Measurements from ENCODE around the gene BRINP2.
"Not testable (repeated sequence)": the region's sequence is repeated elsewhere in the genome, so short reads cannot be mapped to it uniquely, and the experiment has no call there.

Gene BRINP2

DNA sequence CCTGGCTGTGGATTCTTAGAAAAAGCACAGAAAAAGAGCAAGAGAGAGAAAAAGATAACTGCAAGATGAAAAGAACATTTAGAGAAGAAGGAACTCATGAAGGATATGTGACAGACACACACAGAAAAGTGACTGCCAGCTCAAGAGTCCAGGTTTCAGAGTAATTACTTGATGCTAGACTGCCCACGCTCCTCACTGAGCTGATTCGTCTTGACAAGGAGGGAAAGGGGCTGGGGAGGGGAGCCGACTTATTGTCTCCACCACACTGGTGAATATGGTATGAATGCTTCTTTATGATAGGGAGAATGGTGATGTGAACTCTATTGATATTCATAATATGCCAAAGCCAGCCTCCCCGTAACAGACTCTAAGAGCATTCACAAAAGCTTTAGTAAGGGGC lies 140.4 kb downstream of the BRINP2 start:
- DNase-seq (ENCODE audit: low spot score): no peak

- DNase-seq (ENCODE audit: low spot score): no peak
These were observed 140.8 kb downstream of the BRINP2 start for GRCh38 chr1:177311586-177311985.

- DNase-seq (ENCODE audit: low spot score): no peak
These were observed 144.5 kb downstream of the BRINP2 start for GRCh38 chr1:177315261-177315660.

DNA sequence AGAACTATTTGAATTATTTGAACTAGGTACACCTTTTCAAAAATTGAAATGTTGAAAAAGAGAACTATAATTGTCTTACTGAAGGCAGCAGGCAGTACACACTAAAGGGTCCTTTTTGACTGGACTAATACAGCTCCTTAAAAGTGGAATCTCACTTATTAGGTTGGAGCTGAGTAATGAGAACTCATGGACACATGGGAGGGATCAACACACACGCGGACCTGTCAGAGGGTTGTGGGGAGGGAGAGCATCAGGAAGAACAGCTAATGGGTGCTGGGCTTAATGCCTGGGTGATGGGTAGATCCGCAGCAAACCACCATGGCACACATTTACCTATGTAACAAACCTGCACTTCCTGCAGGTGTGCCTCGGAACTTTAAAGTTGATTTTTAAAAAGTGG lies 145.0 kb downstream of the BRINP2 start:
- DNase-seq (ENCODE audit: low spot score): no peak

GRCh38 chr1:177321434-177321833 lies 150.7 kb downstream of the BRINP2 start:
- not testable (repeated sequence) for DNase-seq (ENCODE audit: low spot score)

GRCh38 chr1:177328251-177328650 lies 157.5 kb downstream of the BRINP2 start:
- no peak for DNase-seq (ENCODE audit: low spot score)

DNA sequence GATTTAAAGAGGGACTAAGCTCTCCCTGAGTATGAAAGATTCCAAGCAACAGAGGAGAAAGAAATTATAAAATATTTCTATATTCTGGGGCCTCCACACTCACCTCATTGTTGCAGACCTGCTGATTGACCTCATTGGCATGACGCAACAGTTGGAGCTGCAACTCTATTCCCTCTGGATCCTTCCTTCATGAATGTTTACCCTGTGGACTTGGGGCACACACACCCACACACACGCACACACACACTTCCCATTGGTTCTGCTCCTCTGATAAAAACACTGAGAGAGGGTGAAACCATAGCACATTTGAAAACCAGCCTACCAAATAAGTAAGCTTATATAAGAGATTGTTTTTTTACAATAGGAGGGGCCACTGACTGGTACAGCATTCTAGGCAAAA lies 159.1 kb downstream of the BRINP2 start:
- DNase-seq (ENCODE audit: low spot score): no peak
